Stimulated activated CD8-positive, alpha-beta memory T cell treated with anti-CD3 and anti-CD28 coated beads, Interleukin-7, amount 100 ng/mL, for 1 hour (primary cell): ENCODE measurements around the gene FAR2.
"Not testable (repeated sequence)": the region's sequence is repeated elsewhere in the genome, so short reads cannot be mapped to it uniquely, and the experiment has no call there.

Experiments
- DNase-seq, 2 donors: peaks; one replicate each; pipeline ENCODE4 v3.0.0-alpha.2; 2020; ENCODE audit warnings: low read depth in 2 of 2

Gene FAR2

GRCh38 chr12:29148911-29149690 is at the start of gene FAR2:
TSS of gene FAR2 (plus strand) at chr12:29149278. CDS start at chr12:29270450, 121,172 bp downstream.
- no peak for DNase-seq

GRCh38 chr12:29102741-29103140 is 46.3 kb upstream of the FAR2 start:
- DNase-seq, result no peak

- peak in 1 of 2 donors; percentile 1 for DNase-seq
These were observed 45.5 kb upstream of the FAR2 start for GRCh38 chr12:29103539-29103974.

GRCh38 chr12:29104516-29104915 is 44.6 kb upstream of the FAR2 start:
- no peak for DNase-seq

- DNase-seq, result no peak
These were observed 38.3 kb upstream of the FAR2 start for GRCh38 chr12:29110506-29111442.

GRCh38 chr12:29113101-29113500 is 36.0 kb upstream of the FAR2 start:
- no peak for DNase-seq

- no peak for DNase-seq
These were observed 32.7 kb upstream of the FAR2 start for GRCh38 chr12:29116414-29116813.

GRCh38 chr12:29131539-29131938 is 17.5 kb upstream of the FAR2 start:
- no peak for DNase-seq

- DNase-seq, result no peak
These were observed 16.8 kb upstream of the FAR2 start for GRCh38 chr12:29132316-29132715.

- DNase-seq, result no peak
These were observed 15.9 kb upstream of the FAR2 start for GRCh38 chr12:29133181-29133580.

GRCh38 chr12:29133680-29134079 is 15.4 kb upstream of the FAR2 start:
- no peak for DNase-seq

- DNase-seq, result not testable (repeated sequence)
These were observed 10.8 kb upstream of the FAR2 start for GRCh38 chr12:29138256-29138655.

GRCh38 chr12:29138855-29139254 is 10.2 kb upstream of the FAR2 start:
- not testable (repeated sequence) for DNase-seq

- no peak for DNase-seq
These were observed 3.5 kb upstream of the FAR2 start for GRCh38 chr12:29145372-29146170.

- DNase-seq, result no peak
These were observed 2.9 kb upstream of the FAR2 start for GRCh38 chr12:29146196-29146595.

GRCh38 chr12:29147731-29148595 is 1.1 kb upstream of the FAR2 start:
- DNase-seq, result no peak

- DNase-seq, result no peak
These were observed 525 bp upstream of the FAR2 start for GRCh38 chr12:29148596-29148910.

GRCh38 chr12:29149691-29150281 is 708 bp downstream of the FAR2 start:
- DNase-seq, result no peak

GRCh38 chr12:29150462-29150861 is 1.4 kb downstream of the FAR2 start:
- DNase-seq, result no peak

GRCh38 chr12:29152223-29152868 is 3.3 kb downstream of the FAR2 start:
- DNase-seq, result no peak
